WERI-Rb-1 (cell line): ENCODE results near the gene FNIP2.

Experiments
- DNase-seq: peaks from one replicate; pipeline ENCODE4 v3.0.0-alpha.2; 2020
- H3K27ac ChIP-seq: fragments of 250-450 bp; sonication (Bioruptor Pico); 2 replicates; pipeline ENCODE4 v1.5.1; 2020; ENCODE audit warnings: mild to moderate bottlenecking, moderate library complexity
- H3K27me3 ChIP-seq: fragments of 250-450 bp; sonication (Bioruptor Pico); 2 replicates; pipeline ENCODE4 v1.5.1; 2021; ENCODE audit warnings: mild to moderate bottlenecking, low read depth, moderate library complexity; ENCODE audit not compliant: insufficient read depth, severe bottlenecking
- H3K36me3 ChIP-seq: fragments of 250-450 bp; sonication (Bioruptor Pico); 2 replicates; pipeline ENCODE4 v1.5.1; 2020; ENCODE audit warnings: mild to moderate bottlenecking, moderate library complexity
- H3K4me3 ChIP-seq: 2 replicates; pipeline ENCODE4 v1.5.1; 2011; ENCODE audit warnings: low read depth, mild to moderate bottlenecking, control low read depth, low read length
- H3K9me3 ChIP-seq: fragments of 250-450 bp; sonication (Bioruptor Pico); 2 replicates; pipeline ENCODE4 v1.5.1; 2021; ENCODE audit warnings: mild to moderate bottlenecking, moderate library complexity; ENCODE audit not compliant: severe bottlenecking
- CTCF ChIP-seq: IDR thresholded peaks from 2 replicates; pipeline ENCODE4 v1.5.1; 2011; ENCODE audit warnings: low read depth, mild to moderate bottlenecking, control low read depth, inconsistent platforms, low read length

Gene FNIP2

GRCh38 chr4:158829254-158829653 is 60.4 kb downstream of the FNIP2 start:
- no peaks in the 10 kb centered on the region for H3K9me3 ChIP-seq
- DNase-seq = no peak
- TF ChIP-seq CTCF = no peak
- H3K36me3 ChIP-seq = peaks cover 38% of the 10 kb centered on the region
- no peaks in the 10 kb centered on the region for H3K27me3 ChIP-seq
- H3K4me3 ChIP-seq = no peak overlapping the region
- H3K27ac ChIP-seq = no peak overlapping the region

GRCh38 chr4:158833602-158834001 is 64.8 kb downstream of the FNIP2 start:
- no peak for TF ChIP-seq CTCF
- Histone ChIP-seq H3K27ac (no peak overlapping the region), H3K9me3 (no peaks in the 10 kb centered on the region), H3K4me3 (no peak overlapping the region), H3K36me3 (peaks cover 52% of the 10 kb centered on the region), H3K27me3 (no peaks in the 10 kb centered on the region)
- DNase-seq = no peak

- TF ChIP-seq CTCF = no peak
- no peak overlapping the region for H3K27ac ChIP-seq
- H3K9me3 ChIP-seq = no peaks in the 10 kb centered on the region
- H3K36me3 ChIP-seq = peaks cover 51% of the 10 kb centered on the region
- H3K4me3 ChIP-seq = no peak overlapping the region
- H3K27me3 ChIP-seq = no peaks in the 10 kb centered on the region
- no peak for DNase-seq
Measured at GRCh38 chr4:158835226-158836001, 66.6 kb downstream of the FNIP2 start.

GRCh38 chr4:158836002-158836369 is 67.2 kb downstream of the FNIP2 start:
- Histone ChIP-seq H3K27ac (no peak overlapping the region), H3K4me3 (no peak overlapping the region), H3K36me3 (peaks cover 49% of the 10 kb centered on the region), H3K27me3 (no peaks in the 10 kb centered on the region), H3K9me3 (no peaks in the 10 kb centered on the region)
- DNase-seq = no peak
- TF ChIP-seq CTCF = no peak

GRCh38 chr4:158836828-158837449 is 68.1 kb downstream of the FNIP2 start:
- TF ChIP-seq CTCF = no peak
- no peaks in the 10 kb centered on the region for H3K27me3 ChIP-seq
- H3K36me3 ChIP-seq = peaks cover 54% of the 10 kb centered on the region
- no peak overlapping the region for H3K27ac ChIP-seq
- no peak for DNase-seq
- no peak overlapping the region for H3K4me3 ChIP-seq
- no peaks in the 10 kb centered on the region for H3K9me3 ChIP-seq
